Measurements from ENCODE around the gene RPL18A.
"Not testable (repeated sequence)": the region's sequence is repeated elsewhere in the genome, so short reads cannot be mapped to it uniquely, and the experiment has no call there.

RPL18A gene

DNA sequence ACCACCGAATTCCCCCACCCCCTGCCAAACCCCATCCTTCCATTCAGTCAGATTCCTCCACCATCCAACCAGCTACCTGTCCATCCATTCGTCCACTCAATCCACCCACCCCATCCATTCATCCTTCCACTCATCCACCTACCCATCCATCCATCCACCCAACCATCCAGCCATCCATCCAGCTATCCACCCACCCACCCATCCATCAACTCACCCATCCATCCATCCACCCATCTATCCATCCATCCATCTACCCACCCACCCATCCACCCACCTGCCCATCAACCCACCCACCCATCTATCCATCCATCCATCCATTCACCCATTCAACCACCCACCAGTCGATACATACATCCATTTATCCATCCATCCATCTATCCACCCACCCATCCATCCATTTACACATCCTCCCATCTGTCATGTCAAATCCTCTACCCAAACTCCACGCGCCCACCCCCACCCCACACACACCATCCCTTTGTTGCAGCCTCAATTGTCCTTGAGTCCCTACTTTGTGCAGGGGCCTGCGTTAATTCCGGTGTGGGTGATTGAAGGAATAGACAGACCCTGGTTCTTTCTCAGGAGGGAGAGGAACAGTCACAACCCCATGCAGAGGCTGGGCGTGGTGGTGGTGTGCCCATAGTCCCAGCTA, 6.7 kb downstream of the RPL18A start:
- no peak for DNase-seq (ENCODE audit: low read depth in 2 of 2)

DNA sequence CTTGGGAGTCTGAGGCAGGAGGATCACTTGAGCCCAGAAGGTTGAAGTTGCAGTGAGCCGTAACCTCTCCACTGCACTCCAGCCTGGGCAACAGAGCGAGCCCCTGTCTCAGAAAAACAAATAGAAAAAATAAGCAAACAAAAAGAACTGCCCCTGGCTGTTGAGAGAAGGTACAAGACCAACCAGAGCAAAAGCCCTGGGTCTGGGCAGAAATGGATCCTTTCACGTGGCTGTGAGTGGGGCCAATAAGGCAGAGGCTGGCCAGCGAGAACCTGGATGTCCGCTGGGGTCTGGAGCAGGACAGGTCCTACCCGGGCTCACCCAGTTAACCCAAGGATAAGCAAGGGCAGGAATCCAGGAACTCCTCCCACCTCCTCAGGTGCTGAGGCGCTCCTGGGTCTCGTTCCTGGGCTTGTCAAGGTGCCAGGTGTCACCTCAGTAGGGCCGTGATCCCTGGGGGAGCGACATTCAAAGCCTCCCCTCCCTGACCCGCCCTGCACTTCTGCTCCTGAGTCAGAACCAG, 7.3 kb downstream of the RPL18A start:
- DNase-seq (ENCODE audit: low read depth in 2 of 2), result no peak

DNA sequence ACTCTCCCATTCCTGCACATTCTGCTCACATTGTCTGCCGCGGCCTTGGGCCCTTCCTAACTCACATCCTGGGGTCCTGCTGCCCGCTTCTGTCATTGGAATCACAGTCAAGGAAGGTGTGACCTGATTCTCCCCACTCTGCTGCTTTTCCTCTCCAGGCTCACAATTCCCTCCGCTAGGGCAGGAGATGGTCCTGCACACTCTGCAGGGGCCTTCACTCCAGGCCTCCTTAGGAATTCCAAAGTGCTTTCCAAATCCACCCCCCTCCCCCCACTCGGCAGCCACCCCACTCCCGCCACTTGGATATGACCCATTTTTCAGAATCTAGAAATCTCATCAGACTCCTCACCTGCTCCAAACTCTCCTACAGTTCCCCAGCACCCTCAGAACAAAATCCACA, 9.0 kb downstream of the RPL18A start:
- DNase-seq (ENCODE audit: low read depth in 2 of 2), result no peak

DNA sequence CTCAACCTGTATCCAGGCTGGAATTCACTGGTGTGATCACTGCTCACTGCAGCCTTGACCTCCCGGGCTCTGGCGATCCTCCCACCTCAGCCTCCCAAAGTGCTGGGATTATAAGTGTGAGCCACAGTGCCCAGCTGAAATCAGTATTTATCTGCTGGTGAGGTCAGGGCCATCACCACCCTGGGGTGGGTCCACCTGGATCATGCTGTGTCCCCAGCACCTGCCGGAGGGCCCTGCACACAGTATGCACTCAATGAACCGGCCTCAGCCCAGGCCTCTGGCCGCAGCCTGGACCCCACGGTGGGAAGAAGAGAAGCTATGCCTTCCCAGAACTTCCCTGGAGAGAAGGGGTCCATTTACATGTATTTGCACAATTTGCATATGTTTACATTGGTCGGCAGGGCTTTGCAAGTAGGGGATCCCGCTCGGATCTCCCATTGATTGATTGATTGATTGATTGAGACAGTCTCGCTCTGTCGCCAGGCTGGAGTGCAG, 9.5 kb downstream of the RPL18A start:
- no peak for DNase-seq (ENCODE audit: low read depth in 2 of 2)

DNA sequence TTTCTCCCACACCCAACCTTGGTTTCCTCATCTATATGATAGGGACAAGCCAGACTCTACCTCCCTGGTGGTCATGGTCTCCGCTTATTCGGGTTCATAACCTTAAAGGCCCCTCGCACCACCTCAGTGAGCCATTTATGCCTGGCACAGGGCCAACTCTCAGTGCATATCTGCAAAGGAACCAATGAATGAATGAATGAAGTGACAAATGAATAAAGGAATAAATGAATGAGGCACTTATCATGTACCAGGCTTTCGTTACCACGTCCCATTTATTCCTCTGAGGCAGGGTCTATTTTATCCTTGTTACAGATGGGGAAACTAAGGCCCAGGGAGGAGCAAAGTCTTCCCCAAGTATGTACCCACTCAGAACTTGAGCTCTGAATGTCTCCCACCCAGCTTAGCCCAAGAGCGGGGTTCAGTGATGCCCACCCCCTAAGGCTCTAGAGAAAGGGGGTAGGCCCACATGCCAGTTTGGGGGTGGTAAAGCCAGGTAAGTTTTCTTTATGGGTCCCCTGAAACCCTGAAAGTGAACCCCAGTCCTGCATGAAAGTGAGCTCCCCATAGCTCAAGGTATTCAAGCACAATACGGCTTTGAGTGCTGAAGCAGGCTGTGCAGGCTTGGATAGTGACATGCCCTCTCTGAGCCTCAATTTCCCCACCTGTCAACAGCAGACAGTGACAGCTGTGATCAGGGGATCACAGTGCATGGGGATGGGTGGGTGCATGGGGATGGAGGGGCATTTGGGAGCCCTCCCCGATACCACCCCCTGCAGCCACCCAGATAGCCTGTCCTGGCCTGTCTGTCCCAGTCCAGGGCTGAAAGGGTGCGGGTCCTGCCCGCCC, 11.5 kb downstream of the RPL18A start:
- no peak for DNase-seq (ENCODE audit: low read depth in 2 of 2)

DNA sequence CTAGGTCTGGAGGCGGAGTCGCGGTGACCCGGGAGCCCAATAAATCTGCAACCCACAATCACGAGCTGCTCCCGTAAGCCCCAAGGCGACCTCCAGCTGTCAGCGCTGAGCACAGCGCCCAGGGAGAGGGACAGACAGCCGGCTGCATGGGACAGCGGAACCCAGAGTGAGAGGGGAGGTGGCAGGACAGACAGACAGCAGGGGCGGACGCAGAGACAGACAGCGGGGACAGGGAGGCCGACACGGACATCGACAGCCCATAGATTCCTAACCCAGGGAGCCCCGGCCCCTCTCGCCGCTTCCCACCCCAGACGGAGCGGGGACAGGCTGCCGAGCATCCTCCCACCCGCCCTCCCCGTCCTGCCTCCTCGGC, 12.2 kb downstream of the RPL18A start, which contains the start of gene SLC5A5:
Gene SLC5A5, plus strand, starts transcription at position 68 of the 373 bp plus-strand sequence. CDS start 375 bp downstream, outside the sequence.
- no peak for DNase-seq (ENCODE audit: low read depth in 2 of 2)

DNA sequence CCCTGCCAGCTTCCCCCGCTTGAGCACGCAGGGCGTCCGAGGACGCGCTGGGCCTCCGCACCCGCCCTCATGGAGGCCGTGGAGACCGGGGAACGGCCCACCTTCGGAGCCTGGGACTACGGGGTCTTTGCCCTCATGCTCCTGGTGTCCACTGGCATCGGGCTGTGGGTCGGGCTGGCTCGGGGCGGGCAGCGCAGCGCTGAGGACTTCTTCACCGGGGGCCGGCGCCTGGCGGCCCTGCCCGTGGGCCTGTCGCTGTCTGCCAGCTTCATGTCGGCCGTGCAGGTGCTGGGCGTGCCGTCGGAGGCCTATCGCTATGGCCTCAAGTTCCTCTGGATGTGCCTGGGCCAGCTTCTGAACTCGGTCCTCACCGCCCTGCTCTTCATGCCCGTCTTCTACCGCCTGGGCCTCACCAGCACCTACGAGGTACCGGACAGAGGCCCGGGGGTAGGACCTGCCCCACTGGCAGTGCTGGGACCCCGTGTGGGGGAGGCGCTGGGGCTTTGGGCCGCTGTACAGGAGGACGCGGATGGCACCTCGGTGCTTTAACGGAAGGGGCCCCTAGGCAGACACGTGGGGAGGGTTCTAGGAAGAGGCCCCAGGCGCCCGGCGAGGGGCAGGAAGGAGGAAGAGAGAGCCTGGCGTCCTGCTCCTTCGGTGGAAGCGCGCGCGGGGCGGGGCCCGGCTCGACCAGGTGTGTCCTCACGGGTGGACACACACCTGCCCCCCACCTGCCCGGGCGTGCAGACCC, 12.7 kb downstream of the RPL18A start:
- DNase-seq (ENCODE audit: low read depth in 2 of 2), result no peak

DNA sequence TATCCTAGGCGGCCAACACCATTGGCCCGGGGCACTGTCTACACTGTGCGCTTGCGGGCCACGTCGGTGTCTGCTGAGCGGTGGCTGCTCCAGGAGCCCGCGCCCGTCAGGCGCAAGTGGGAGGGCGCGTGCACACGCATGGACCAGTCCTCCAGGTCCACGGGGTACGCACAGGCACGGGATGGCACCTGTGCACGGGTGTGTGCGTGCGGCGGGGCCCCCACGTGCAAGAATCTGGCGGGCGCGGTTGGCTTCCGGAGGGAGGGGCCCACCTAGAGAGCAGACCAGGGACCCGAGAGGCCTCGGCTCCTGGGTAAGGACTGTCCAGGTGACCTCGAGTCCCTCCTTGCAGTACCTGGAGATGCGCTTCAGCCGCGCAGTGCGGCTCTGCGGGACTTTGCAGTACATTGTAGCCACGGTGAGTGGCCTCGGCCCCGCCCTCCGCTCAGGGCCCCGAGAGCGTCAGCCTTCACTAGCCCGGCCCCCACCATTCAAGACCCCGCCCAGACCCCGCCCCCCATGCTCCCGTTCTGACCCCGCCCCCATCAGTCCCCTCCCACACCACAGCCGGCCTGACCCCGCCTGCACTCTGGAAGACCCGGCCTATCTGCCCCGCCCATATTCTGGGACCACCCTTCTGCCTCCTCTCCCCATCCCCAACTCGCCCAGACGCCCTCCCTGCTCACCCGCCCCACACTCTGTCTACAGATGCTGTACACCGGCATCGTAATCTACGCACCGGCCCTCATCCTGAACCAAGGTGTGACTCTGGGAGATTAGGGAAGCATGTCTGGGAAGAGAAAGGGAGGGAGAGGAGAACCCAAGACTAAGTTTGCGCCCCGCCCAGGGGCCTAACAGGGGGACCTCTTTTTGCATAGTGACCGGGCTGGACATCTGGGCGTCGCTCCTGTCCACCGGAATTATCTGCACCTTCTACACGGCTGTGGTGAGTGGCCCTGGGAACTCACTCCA, 14.4 kb downstream of the RPL18A start:
- DNase-seq (ENCODE audit: low read depth in 2 of 2), result no peak

DNA sequence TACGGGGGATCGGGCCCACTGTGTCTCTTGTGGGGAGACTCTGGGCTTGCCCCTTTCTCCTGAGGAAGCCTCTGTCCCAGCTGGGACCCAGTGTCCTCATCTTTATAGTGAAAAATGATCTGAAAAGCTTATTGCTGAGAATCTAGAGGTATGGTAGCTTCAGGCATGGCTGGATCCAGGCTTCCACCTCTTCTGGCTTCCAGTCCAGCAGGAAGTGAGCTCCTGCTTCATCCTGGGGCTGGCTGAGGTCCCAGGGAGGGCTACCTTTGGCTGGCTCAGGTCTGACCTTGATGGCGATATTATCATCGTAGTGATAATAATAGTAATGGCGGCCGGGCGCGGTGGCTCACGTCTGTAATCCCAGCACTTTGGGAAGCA, 15.0 kb downstream of the RPL18A start:
- DNase-seq (ENCODE audit: low read depth in 2 of 2), result no peak

DNA sequence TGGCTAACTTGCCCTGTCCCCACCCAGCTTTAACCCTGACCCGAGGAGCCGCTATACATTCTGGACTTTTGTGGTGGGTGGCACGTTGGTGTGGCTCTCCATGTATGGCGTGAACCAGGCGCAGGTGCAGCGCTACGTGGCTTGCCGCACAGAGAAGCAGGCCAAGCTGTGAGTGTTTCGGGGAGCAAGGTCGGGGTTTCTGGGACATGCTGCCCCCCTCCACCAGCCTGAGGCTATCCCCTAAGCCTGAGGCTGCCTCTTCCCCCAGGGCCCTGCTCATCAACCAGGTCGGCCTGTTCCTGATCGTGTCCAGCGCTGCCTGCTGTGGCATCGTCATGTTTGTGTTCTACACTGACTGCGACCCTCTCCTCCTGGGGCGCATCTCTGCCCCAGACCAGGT, 18.0 kb downstream of the RPL18A start:
- no peak for DNase-seq (ENCODE audit: low read depth in 2 of 2)

DNA sequence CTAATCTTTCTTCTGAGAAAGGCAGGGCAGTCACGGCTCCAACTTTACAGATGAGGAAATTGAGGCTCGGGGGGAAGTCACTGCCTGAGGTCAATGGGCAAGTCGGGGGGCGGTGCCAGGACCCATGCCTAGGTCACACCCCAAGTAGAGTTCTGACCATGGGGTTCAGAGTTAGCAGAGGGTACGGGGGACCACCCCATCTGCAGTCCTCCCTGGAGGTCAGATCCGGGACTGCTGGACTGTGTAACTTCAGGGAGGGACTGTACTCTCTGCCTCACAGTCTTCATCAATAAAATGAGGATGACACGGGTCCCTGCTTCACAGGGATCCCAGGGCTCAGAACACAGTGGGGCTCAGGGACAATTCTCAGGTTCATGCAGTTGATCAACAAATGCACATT, 19.8 kb downstream of the RPL18A start:
- no peak for DNase-seq (ENCODE audit: low read depth in 2 of 2)

DNA sequence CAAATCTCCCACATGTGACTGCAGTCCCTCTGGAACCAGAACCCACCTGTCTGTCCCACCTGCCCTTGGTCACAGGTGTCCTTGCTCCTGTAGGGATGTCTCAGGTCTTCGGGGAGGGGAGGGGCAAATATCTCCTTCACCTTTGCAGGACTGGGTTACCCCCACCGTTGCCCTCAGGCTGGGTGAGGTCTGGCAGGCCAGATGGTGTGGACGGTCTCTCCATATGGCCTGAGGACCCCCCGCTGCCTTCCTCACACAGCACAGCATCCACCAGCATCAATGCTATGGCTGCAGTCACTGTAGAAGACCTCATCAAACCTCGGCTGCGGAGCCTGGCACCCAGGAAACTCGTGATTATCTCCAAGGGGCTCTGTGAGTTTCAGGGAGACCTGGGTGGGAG, 22.0 kb downstream of the RPL18A start:
- no peak for DNase-seq (ENCODE audit: low read depth in 2 of 2)

DNA sequence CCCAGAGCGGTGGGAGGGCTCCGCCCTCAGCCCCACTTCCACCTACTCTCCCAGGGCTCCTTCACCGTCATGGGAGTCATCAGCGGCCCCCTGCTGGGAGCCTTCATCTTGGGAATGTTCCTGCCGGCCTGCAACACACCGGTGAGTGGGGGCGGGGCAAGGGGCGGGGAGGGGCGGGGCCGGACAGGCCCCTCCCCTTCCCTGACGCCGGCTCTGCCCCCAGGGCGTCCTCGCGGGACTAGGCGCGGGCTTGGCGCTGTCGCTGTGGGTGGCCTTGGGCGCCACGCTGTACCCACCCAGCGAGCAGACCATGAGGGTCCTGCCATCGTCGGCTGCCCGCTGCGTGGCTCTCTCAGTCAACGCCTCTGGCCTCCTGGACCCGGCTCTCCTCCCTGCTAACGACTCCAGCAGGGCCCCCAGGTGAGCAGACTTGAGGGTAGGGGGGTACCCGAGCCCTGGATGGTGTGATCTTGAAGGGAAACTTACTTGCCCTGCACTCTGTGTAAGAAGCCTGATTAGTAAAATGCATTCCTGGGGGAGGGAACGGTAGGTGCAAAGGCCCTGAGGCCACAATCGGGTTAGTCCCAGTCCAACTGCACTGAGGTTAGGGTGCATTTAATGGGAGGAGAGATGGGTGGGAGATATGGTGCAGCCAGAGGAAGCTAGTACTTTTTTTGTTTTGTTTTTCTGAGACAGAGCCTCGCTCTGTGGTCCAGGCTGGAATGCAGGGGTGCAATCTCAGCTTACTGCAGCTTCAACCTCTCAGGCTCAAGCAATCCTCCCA, 24.1 kb downstream of the RPL18A start:
- no peak for DNase-seq (ENCODE audit: low read depth in 2 of 2)

DNA sequence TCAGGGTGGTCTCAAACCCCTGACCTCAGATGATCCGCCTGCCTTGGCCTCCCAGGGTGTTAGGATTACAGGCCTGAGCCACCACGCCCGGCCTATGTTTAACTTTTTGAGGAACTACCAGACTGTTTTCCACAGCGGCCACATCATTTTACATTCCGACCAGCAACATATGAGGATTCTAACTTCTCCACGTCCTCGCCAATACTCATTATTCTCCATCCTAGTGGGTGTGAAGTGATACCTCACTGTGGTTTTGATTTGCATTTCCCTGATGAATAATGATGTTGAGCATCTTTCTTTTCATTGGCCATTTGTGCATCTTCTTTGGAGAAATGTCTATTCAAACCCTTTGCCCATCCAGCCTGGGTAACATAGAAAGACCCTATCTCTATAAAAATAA, 26.8 kb downstream of the RPL18A start:
- DNase-seq (ENCODE audit: low read depth in 2 of 2), result no peak

DNA sequence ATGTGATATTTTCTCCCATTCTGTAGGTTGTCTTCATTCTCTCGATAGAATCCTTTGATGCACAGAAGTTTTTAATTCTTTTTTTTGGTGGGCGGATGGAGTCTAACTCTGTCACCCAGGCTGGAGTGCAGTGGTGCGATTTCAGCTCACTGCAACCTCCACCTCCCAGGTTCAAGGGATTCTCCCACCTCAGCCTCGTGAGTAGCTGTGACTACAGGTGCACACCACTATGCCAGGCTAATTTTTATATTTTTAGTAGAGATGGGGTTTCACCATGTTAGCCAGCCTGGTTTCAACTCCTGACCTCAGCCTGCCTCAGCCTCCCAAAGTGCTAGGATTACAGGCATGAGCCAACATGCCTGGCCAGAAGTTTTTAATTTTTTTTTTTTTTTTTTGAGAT, 27.5 kb downstream of the RPL18A start:
- DNase-seq (ENCODE audit: low read depth in 2 of 2), result not testable (repeated sequence)

DNA sequence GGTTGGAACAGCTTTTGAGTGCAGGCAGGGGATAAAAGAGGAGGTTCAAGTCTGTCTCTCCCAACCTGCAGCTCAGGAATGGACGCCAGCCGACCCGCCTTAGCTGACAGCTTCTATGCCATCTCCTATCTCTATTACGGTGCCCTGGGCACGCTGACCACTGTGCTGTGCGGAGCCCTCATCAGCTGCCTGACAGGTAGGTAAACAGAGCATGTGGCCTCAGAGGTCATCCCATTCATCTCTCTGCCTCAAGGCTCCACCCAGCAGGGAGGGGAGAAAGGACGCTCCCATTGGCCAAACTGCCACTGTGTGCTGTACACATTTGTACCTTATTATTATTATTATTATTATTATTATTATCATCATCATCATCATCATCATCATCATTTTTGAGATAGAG, 28.6 kb downstream of the RPL18A start:
- no peak for DNase-seq (ENCODE audit: low read depth in 2 of 2)

DNA sequence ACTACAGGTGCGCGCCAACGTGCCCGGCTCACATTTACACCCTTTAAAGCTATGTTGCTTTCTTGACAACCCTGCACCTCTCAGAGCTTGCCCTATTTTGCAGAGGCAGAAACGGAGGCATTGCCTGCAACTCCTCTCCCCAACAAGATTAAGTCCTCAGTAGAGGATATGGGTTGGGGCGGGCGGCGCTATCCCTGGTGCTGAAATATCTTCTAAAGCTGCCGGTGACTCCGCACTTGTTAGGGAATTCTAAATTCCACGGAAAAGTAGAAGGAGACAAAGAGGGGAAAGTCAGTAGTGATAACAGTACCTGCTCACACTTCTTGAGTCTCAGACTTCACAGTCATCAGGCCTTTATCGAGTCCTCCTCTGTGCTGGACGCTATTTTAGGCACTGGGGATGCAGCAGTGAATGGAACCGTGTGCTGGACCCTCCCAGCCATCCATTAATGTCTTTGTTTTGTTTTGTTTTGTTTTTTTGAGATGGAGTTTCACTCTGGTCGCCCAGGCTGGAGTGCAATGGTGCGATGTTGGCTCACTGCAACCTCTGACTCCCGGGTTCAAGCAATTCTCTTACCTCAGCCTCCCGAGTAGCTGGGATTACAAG, 30.0 kb downstream of the RPL18A start:
- no peak for DNase-seq (ENCODE audit: low read depth in 2 of 2)

DNA sequence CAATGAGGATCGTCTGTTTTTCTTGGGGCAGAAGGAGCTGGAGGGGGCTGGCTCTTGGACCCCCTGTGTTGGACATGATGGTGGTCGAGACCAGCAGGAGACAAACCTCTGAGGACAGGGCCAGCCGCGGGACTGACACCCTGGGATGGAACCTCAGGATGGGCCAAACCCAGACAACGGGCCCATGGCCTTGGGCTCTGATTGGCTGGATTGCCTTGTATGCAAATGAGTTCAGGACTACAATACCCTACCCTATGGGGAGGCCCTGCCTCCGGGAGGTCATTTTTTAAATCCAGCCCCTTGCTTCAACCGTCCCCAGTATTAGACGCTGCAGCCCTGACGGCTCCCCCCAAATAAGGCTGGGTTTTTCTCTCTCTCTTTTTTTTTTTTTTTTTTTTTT, 34.1 kb downstream of the RPL18A start:
- DNase-seq (ENCODE audit: low read depth in 2 of 2), result no peak

DNA sequence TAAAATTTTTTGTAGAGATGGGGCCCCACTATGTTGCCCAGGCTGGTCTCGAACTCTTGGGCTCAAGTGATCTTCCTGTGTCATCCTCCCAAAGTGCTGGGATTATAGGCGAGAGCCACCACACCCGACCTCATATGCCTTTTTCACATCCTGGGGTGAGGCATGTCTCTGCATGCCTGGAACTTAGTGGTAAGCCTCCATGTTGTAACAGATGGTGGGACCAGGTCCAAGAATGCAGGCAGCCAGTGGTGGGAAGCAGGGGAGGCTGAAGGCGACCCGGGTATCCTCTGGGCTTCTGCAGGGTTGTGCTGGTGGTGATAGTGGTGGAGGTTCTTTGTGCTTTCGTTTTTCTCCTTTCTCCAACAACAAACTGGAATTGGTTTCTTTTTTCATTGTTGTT, 43.0 kb downstream of the RPL18A start:
- peak; percentile 9 to 25 for DNase-seq (ENCODE audit: low read depth in 2 of 2)

DNA sequence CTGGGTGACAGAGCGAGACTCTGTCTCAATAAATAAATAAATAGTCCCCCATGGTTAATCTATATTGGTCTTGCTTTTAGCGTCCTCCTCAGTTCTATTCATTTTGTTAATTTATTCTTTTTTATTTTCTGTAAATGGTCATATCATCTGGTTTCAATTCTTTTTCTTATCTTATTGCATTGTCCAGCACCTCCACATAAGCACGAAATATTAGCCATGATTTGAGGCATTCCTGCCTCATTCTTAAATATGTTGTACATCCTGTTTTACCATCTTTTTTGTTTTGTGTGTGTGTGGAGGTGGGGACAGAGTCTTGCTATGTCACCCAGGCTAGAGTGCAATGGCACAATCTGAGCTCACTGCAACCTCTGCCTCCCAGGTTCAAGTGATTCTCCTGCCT, 48.5 kb downstream of the RPL18A start:
- no peak for DNase-seq (ENCODE audit: low read depth in 2 of 2)

Measured in fibroblast of skin of left biceps (primary cell).